Neutrophil (primary cell): ENCODE results near the gene KDM4B.

Experiments
- H3K27ac ChIP-seq: fragments of 200-600 bp; sonication (generic); 2 replicates; pipeline ENCODE4 v1.5.1; 2016; ENCODE audit warnings: mild to moderate bottlenecking, moderate library complexity
- H3K27me3 ChIP-seq: fragments of 200-600 bp; sonication (generic); 2 replicates; pipeline ENCODE4 v1.6.0; 2016; ENCODE audit warnings: mild to moderate bottlenecking
- H3K36me3 ChIP-seq: fragments of 200-600 bp; sonication (generic); 2 replicates; pipeline ENCODE4 v1.5.1; 2017
- H3K4me1 ChIP-seq, 2 experiments: fragments of 200-600 bp in 1 of 2; sonication (generic) in 1 of 2; 1 replicate in 1 of 2; 2 replicates in 1 of 2; pipeline versions ENCODE4 v1.5.1 to v1.6.1; 2013 to 2016; ENCODE audit warnings: low read depth in 1 of 2, low read length in 1 of 2, mild to moderate bottlenecking in 1 of 2, moderate library complexity in 1 of 2; ENCODE audit not compliant: control insufficient read depth in 1 of 2, insufficient read depth in 1 of 2
- H3K4me3 ChIP-seq, 2 experiments: fragments of 200-600 bp in 1 of 2; sonication (generic) in 1 of 2; 1 replicate in 1 of 2; 2 replicates in 1 of 2; pipeline ENCODE4 v1.5.1; 2013 to 2016; ENCODE audit warnings: low read depth in 1 of 2, low read length in 1 of 2, mild to moderate bottlenecking in 1 of 2, moderate library complexity in 1 of 2
- H3K9me3 ChIP-seq: fragments of 200-600 bp; sonication (generic); 2 replicates; pipeline ENCODE4 v1.5.1; 2016
- TF ChIP-seq, protein P1 (sequence below): fragments of 200-600 bp; sonication (generic); IDR thresholded peaks from 2 replicates; pipeline ENCODE4 v1.5.1; 2016; ENCODE audit warnings: antibody characterized with exemption

The KDM4B gene

DNA sequence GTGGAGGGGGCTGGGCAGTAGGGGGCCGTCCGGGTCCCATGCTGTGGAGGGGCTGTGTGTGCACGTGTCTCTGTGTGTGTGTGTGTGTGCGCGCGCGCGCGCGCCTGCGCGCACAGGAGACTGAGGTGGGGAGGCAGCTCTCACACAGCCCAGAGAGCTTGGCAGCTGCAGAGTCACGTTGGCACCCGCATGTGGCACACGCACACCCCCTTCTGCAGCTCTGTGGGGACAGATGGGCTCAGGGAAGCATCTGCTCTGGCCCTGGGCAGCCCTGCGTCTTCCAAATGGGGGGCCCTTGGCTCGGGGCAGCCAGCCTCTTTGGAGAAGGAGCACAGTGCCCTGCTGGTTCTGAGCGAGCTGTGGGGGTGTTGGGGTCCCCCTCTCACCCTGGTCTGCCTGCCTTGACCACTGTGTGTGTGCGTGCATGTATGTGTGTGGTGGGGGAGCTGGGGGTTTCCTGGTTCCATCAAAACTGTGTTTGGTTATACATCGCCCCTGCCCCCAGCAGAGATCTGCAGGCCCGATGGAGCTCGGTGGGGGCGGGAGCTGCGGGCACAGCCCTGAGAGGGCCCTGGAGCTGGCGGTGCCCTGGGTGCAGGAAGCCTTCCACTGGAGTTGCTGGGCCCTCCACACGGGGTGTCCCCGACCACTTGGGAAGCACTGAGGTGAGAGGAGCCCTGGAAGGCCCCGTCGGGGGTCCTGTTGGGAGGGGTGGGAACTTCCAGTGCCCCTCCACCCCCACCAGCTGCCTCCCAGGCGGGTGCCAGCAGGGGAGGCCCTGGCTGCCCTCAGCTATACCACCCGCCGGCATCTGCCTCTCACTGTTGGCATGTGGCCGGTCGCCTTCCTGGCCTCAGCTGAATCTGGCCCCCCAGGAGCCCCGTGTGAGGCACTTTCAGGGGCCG, 67.1 kb downstream of the KDM4B start:
- Histone ChIP-seq H3K4me1 (peaks cover 9 to 18% of the 10 kb centered on the region in 2 experiments), H3K36me3 (peaks cover 90% of the 10 kb centered on the region), H3K4me3 (no peak overlapping the region), H3K27ac (no peak overlapping the region), H3K9me3 (no peaks in the 10 kb centered on the region), H3K27me3 (no peaks in the 10 kb centered on the region)
- TF ChIP-seq, protein P1, sequence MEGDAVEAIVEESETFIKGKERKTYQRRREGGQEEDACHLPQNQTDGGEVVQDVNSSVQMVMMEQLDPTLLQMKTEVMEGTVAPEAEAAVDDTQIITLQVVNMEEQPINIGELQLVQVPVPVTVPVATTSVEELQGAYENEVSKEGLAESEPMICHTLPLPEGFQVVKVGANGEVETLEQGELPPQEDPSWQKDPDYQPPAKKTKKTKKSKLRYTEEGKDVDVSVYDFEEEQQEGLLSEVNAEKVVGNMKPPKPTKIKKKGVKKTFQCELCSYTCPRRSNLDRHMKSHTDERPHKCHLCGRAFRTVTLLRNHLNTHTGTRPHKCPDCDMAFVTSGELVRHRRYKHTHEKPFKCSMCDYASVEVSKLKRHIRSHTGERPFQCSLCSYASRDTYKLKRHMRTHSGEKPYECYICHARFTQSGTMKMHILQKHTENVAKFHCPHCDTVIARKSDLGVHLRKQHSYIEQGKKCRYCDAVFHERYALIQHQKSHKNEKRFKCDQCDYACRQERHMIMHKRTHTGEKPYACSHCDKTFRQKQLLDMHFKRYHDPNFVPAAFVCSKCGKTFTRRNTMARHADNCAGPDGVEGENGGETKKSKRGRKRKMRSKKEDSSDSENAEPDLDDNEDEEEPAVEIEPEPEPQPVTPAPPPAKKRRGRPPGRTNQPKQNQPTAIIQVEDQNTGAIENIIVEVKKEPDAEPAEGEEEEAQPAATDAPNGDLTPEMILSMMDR: no peak

DNA sequence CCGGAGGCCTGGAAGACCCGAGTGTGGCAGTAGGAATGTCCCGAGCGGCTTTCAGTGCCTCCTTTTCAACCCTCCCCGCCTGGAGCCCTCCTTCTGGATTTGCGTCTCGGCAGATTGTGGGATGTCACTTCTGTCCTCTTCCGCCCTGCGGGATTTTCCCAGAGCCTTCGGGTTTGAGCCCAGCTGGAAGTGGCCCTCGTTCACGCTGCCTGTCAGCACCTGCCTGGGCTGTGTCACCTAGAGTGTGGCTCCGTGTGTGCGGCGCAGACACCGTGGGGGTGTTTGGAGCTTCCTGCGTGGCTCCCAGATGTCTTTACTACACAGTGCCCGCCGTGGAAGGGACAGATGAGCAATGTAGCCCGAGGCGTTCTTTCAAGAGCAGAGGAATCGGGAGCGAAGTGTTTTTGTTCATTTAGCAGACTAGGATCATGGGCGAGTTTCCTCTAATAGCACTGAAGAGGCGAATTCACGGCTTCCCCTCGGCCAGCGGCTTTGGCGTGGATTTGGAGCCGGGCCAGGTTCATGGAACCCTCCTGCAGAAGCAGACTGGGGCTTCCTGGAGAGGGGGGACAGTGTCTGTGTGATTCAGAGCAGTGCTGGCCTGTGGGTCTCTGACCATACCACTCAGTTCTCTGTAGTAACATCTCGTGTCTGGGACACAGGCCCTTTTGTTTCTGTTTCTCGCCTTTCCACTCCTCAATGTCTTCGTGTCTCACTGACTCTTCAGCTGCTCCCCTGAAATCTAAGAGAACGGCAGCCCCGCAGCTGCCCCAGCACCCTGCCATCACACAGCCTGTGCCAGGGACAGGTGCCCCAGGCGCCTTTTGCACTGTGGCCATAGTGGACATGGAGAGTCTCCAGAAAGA, 68.0 kb downstream of the KDM4B start:
- Histone ChIP-seq H3K27me3 (no peaks in the 10 kb centered on the region), H3K36me3 (peaks cover 91% of the 10 kb centered on the region), H3K9me3 (no peaks in the 10 kb centered on the region), H3K4me3 (no peak overlapping the region), H3K27ac (no peak overlapping the region), H3K4me1 (peaks cover 9 to 12% of the 10 kb centered on the region in 2 experiments)
- TF ChIP-seq, protein P1: no peak

DNA sequence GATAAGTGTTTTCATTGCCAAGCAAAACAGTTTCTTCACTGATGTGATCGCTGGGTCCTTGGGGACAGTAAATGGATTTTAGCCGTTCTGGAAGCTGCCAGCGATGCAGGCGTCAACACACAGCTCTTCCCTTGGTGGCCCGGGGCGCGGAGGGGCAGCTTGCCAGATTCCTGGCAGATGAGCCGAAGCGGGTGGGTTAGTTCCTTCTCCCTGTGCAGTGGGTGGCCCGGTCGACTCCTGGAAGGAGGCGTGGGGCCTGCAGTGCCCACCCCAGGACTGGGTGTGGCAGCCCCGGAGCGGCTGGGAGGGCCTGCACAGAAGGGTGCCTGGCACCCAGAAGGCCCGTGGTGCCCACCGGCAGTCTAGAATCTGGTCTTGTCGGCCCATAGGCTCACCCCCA, 69.0 kb downstream of the KDM4B start:
- Histone ChIP-seq H3K27me3 (no peaks in the 10 kb centered on the region), H3K4me1 (peaks cover 9 to 10% of the 10 kb centered on the region in 2 experiments), H3K36me3 (peaks cover 94% of the 10 kb centered on the region)

DNA sequence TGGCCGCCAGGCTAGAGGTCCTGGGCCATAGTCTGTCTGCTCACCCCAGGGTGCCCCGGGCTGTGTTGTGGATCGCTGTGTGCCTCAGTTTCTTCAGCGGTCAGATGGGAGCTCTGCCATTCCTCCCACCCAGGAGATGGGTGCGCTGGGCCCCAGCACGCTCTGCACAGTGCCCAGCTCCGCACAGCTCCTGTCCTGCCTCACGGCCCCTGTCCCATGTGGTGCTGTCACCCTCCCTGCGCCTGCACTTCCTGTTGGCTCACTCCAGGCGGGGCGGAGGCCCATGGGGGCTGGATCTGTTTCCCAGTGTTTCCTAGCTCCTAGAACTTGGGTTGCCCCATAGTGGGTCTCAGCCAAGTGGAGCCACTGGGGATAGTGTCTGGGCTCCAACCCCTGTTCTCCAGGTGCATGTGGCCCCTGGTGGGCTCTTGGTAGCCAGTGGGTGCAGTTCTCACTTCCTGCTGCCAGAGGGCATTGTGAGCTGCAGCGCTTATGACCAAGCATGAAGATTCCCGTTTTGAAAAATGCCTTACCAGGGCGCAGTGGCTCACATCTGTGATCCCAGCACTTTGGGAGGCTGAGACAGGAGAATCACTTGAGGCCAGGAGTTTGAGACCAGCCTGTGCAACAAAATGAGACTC, 69.8 kb downstream of the KDM4B start:
- Histone ChIP-seq H3K36me3 (peaks cover 94% of the 10 kb centered on the region), H3K27ac (peak overlapping the region; percentile 1), H3K4me1 (peaks cover 9 to 10% of the 10 kb centered on the region in 2 experiments), H3K9me3 (no peaks in the 10 kb centered on the region), H3K4me3 (no peak overlapping the region), H3K27me3 (no peaks in the 10 kb centered on the region)
- TF ChIP-seq, protein P1: no peak

More for the DNA sequence above, 69.0 kb downstream of the KDM4B start:
- Histone ChIP-seq H3K27ac (no peak overlapping the region), H3K9me3 (no peaks in the 10 kb centered on the region), H3K4me3 (no peak overlapping the region)
- TF ChIP-seq, protein P1: no peak
